ENCODE results near the gene FBLN2. TPM values are rescaled to one million over a fixed set of nuclear protein-coding genes. Genes with fewer than 3 reads are reported as not detected.

The FBLN2 gene
- polyA plus RNA-seq, 1 of the 3 experiments (the other 2 are of a cell fraction) = 5.2 TPM

DNA sequence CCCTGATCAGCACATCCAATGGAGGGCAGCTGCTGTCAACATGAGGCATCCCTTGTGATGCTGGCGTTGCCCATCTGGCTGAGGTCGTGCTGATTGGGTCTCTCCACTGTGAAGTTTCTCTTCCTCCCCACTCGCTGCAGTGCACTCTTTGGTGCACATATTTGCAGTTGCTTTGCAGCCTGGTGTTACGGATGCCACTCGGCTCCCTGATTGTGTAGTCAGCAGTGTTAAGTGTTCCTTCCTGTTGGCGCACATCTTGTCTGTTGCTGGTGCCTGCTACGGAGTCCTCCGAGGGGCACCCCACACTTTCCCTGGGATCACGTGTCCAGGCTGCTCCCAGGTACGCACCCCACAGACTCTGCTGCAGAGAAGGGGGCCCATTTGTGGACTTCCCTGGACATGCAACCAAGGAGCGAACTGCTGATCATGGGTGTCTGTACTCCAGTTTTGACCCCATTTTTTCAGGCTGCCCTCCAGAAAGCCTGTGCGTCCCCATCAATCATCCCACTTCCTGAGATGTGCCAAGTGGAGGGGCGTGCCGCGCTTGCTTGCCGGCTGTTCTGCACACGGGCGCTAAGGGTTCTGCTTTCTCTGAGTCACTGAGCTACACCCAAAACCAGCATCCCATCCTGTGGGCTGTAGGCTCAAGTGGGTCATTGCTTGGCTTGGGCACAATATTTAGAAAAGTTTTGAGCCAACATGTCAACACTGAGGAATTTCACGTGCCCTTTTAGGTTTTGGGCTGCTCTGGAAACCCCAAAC lies 98.6 kb downstream of the FBLN2 start:
- Histone ChIP-seq H3K27me3 (ENCODE audit: insufficient read depth) (no peaks in the 10 kb centered on the region; the same call in 1 of the 2 replicates), H3F3A (replicated peaks; ENCODE audit: insufficient read depth) (peaks cover 6% of the 10 kb centered on the region), H3K9me3 (no peaks in the 10 kb centered on the region), H3K4me3 (ENCODE audit: low read depth in 2 of 2, low read length in 1 of 2) (no peak overlapping the region), H2AFZ (ENCODE audit: low read depth) (no peak overlapping the region), H3K27ac (ENCODE audit: low read depth in 2 of 2, low read length in 1 of 2) (no peak overlapping the region), H3K36me3 (replicated peaks in 1 of 2; ENCODE audit: control insufficient read depth in 1 of 2, insufficient read depth in 2 of 2, low read length in 1 of 2) (no peaks in the 10 kb centered on the region), H3K4me2 (no peak overlapping the region; the same call in 1 of the 2 replicates), H3K9ac (no peak overlapping the region), H3K79me2 (ENCODE audit: insufficient read depth) (no peaks in the 10 kb centered on the region), H3K4me1 (ENCODE audit: control insufficient read depth in 1 of 2, insufficient read depth in 2 of 2, low read depth in 1 of 2, low read length in 1 of 2) (peaks cover 0 to 10% of the 10 kb centered on the region in 2 experiments; a peak in 1 of 4 replicates), H4K20me1 (ENCODE audit: insufficient read depth) (no peaks in the 10 kb centered on the region), H3K9me2 (no peaks in the 10 kb centered on the region)
- DNase-seq = no peak
- ChIA-PET CTCF (interaction anchor here (0.6 to 24.4 kb wide), 50 partner anchors 10 to 555 kb away, joined by 3 to 979 read pairs (median 6); partner anchors contain the start of genes FBLN2, HDAC11, NUP210 and WNT7A), POLR2A (interaction anchor here (0.8 to 1.1 kb wide), 3 partner anchors 71 to 151 kb away, joined by 3 to 6 read pairs (median 5); no protein-coding TSS in a partner anchor)
- 58% methylated on average over 14 of the region's 19 CpGs for WGBS (ENCODE audit: low lambda C conversion rate)
- TF ChIP-seq NFIC (IDR thresholded peaks at IDR 0.05; ENCODE audit: borderline replicate concordance) (no peak), YY1 (IDR thresholded peaks at IDR 0.05; ENCODE audit: low read depth) (no peak), FOXJ3 (CRISPR knock-in tag; IDR thresholded peaks at IDR 0.05) (no peak), EZH2phosphoT487 (IDR thresholded peaks at IDR 0.05; ENCODE audit: borderline replicate concordance, low read depth) (no peak), FOXM1 (IDR thresholded peaks at IDR 0.05; ENCODE audit: low read depth) (no peak), GATA2 (CRISPR knock-in tag; IDR thresholded peaks at IDR 0.05) (no peak), TAF1 (IDR thresholded peaks at IDR 0.05; ENCODE audit: borderline replicate concordance, low read depth, low read length) (no peak), JUND (IDR thresholded peaks at IDR 0.05) (no peak)
- TF ChIP-seq, protein P1, sequence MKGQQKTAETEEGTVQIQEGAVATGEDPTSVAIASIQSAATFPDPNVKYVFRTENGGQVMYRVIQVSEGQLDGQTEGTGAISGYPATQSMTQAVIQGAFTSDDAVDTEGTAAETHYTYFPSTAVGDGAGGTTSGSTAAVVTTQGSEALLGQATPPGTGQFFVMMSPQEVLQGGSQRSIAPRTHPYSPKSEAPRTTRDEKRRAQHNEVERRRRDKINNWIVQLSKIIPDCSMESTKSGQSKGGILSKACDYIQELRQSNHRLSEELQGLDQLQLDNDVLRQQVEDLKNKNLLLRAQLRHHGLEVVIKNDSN (IDR thresholded peaks at IDR 0.05; ENCODE audit: borderline replicate concordance, low read depth) = no peak
- TF ChIP-seq, protein P2, sequence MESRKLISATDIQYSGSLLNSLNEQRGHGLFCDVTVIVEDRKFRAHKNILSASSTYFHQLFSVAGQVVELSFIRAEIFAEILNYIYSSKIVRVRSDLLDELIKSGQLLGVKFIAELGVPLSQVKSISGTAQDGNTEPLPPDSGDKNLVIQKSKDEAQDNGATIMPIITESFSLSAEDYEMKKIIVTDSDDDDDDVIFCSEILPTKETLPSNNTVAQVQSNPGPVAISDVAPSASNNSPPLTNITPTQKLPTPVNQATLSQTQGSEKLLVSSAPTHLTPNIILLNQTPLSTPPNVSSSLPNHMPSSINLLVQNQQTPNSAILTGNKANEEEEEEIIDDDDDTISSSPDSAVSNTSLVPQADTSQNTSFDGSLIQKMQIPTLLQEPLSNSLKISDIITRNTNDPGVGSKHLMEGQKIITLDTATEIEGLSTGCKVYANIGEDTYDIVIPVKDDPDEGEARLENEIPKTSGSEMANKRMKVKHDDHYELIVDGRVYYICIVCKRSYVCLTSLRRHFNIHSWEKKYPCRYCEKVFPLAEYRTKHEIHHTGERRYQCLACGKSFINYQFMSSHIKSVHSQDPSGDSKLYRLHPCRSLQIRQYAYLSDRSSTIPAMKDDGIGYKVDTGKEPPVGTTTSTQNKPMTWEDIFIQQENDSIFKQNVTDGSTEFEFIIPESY (IDR thresholded peaks at IDR 0.05; ENCODE audit: borderline replicate concordance, low read depth) = no peak

Data from SK-N-SH (cell line).